NCI-H2029 (cell line): ENCODE measurements around the gene NT5DC1.

Experiments
- DNase-seq: peaks from one replicate; lab custom pipeline; 2025; lab: John Stamatoyannopoulos, UW

Gene NT5DC1

DNA sequence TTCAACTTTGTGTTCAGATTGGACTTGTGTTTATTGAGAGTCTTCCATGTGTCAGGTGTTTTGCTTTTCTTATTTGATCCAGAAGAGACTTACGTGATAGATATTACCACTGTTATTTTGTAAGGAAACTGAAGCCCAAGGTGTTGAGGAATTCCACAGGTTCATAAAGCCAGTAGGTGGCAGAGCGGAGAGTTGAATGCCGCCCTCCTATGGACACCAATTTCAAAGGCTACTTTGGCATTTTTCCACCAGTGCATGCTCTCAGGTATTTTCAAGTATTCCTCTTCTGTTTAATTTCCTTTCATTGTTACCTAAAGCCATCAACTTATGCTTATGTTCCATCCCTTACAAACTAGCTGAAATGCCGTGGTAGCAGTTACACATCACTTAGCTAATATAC is 39.3 kb downstream of the NT5DC1 start:
- DNase-seq, result peak; percentile 8

DNA sequence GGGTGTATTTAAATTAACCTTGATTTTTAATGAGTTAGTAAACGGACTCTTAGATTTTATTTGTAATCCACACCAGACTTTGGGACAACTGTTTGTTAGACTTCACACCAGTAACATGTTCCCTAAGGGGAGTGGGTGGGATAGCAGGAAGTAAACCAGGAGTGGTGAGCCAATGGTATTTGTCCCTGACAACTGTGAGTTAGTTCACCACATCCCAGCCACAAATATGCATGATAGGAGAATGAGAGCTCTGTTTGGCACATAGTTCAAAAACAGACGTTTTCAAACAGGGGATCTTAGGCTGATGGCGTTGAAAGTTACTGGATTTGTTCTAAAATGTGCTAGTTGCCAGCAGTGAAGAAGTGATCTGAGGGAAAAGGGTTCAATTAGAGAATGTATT is 44.0 kb downstream of the NT5DC1 start:
- no peak for DNase-seq

DNA sequence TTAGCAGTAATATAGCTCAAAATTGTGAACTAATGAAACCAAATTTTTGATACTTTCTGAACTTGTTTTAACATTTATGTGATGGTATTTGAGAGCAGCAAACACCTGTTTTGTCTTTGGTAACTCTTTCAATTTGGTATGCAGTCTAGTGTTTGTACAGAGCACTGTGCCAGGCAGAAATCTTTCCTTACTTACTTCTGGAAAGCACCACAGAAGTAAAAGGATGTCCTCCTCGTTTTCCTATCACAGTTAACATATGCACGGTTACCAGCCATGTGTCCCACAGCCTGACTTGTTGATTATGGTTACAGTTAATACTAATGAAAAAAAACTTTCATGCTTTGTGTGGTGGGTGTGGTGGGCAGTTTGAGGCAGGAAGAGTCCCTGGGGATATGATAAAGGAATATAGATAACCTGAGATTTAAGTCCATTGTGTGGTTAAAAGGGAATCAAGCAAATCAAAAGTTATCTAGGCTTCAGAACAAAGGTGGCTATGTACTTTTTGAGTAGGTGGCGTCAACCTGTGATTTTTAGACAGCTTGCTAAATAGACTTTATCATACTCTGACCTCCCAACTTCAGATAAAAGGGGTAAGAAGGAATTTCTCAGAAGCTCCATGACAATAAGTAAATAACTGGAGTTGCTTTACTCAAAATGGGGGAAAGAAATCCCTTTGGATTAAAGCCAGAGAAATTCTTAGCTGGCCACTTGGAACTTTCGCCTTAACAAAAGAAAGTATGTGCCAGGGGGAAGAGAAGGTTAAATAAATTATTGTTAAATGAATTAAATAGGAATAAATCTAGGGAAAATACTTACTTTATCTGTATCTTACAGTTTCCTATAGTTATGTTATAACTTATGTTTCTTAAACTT is 45.4 kb downstream of the NT5DC1 start:
- no peak for DNase-seq

GRCh38 chr6:116152620-116153019 is 52.0 kb downstream of the NT5DC1 start:
- no peak for DNase-seq

DNA sequence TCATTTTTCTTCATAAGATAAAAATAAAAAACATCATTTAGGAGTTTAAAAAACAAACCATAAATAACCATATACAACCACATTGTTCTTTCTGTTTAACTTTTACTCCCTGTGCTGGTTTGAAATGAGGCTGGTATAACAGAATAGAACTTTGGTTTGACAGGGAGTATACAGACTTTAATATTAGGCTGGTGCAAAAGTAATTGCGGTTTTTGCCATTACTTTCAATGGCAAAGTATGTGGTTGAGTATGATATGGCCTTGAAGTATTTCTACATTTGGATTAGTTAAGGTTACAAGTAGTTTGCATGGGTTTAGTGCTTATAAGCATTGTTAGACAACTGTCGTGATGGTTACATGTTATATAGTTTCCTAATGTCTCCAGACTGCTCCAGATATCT is 54.2 kb downstream of the NT5DC1 start:
- no peak for DNase-seq

DNA sequence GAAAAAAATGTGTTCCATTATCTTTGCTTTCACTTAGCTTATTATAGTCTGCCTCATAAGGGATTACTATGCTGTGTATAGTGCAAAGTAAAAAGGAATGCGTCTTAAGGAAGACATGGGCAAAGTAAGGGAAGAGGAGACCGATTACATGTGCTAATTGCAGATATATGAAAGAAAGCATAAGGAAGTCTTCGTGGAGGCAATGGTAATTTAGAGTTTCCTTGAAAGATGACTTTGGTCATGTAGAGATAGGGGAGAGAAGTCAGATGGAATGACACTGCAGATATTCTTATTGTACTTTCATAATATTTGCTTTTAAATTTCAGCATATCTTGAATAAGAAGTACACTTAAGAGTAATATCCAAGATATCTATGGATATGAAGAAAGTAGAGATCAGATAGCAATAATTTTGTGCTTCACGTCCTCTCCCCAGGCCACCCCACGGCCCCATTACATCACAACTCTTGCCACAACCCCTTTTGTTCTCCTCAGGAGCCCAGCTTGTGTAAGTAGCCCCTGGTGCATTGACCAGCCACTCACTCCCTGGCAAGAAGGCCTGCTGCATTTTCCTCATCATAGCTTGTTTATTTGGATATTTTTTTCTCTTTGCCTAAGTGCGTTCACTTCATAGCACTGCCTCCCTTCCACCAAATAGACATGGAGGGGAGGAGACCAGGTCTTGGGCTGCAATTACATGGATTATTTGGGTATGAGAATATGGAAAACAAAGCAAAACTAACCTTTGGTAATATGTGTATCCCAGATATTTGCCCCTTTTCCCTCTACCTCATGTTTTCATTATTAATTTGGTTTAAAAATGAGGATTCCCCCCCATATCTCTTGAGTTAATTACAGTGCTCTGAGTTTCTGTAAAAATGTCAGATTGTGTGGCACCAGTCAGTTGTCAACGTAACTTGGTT is 56.0 kb downstream of the NT5DC1 start:
- no peak for DNase-seq

DNA sequence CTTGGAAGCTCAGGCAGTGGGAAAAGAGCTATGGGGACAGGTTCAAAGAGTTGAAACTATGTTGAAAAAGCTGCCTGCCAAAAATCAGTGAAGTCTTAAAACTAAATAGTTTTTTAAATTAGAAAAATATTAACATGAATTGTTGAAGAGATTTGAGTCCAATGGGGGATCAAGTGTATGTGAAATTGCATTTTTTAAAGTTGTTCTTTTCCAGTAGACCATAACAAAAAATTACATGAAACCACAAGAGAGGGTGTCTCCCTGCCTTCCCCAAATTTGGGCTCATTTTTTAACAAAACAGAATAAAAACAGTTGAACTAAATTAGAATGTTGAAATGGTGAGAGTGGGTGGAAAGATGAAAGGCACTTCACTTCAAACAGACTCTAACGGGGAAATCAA is 56.7 kb downstream of the NT5DC1 start:
- no peak for DNase-seq

GRCh38 chr6:116158641-116159040 is 58.0 kb downstream of the NT5DC1 start:
- DNase-seq, result no peak

DNA sequence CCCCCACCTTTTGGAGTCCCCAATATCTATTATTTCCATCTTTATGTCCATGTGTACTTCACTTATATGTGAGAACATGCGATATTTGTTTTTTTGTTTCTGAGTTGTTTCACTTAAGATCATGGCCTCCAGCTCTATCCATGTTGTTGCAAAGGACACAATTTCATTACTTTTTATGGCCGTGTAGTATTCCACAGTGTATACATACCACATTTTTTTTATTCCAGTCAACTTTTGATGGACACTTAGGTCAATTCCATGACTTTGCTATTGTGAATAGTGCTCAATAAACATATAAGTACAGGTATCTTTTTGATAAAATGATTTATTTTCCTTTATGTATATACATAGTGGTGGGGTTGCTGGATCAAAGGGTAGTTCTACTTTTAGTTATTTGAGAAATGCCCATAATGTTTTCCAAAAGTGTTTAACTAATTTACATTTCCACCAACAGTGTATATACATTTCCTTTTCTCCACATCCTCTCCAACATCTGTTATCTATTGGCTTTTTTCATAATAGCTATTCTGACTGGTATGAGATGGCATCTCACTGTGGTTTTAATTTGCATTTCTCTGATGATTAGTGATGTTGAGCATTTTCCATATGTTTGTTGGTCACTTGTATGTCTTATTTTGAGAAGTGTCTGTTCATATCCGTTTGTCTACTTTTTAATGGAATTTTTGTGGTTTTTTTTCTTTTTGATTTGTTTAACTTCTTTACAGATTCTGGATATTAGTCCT is 59.3 kb downstream of the NT5DC1 start:
- DNase-seq, result no peak

DNA sequence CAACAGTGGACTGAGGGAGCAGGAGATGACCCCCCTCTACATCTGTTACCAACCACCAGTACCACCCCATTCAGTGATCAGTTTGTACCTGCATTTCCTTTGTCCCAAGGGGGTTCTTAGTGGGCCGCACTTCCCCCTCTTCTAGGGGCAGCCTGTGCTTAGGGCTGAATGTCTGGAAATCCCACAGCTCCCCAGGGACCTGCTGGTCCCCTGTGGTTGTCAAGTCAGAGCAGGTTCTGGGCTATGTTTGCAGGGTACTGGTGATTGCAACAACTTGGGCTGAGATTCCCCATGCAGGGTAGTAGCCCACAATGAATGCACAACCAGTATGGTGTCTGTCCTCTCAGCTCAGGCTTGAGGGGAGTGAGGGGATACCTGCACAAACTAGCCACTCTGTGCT is 64.9 kb downstream of the NT5DC1 start:
- DNase-seq, result no peak

GRCh38 chr6:116166369-116166768 is 65.7 kb downstream of the NT5DC1 start:
- no peak for DNase-seq

- DNase-seq, result no peak
Measured at GRCh38 chr6:116168148-116168547, 67.5 kb downstream of the NT5DC1 start.

DNA sequence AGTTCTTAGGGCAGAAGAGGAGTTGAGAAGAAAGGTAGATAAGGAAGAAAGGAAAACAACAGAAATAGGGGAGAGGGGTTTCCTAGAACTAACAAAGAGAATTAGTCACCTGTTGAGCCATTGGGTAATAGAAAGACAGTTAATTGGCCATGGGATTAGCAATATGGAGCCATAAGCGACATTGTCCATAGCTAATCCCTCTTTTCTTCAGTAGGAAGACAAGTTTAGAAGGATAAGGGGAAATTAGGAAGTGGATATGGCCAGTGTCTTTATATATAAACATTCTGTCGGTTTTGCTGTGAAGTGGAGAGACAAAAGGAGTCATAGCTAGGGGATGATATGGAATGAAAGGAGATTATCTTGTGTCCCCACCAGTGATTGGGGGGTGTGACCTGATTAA is 69.2 kb downstream of the NT5DC1 start:
- no peak for DNase-seq

GRCh38 chr6:116170358-116171057 is 69.9 kb downstream of the NT5DC1 start:
- DNase-seq, result no peak

- no peak for DNase-seq
Measured at GRCh38 chr6:116173928-116174327, 73.3 kb downstream of the NT5DC1 start.

GRCh38 chr6:116175344-116175743 is 74.7 kb downstream of the NT5DC1 start:
- no peak for DNase-seq

DNA sequence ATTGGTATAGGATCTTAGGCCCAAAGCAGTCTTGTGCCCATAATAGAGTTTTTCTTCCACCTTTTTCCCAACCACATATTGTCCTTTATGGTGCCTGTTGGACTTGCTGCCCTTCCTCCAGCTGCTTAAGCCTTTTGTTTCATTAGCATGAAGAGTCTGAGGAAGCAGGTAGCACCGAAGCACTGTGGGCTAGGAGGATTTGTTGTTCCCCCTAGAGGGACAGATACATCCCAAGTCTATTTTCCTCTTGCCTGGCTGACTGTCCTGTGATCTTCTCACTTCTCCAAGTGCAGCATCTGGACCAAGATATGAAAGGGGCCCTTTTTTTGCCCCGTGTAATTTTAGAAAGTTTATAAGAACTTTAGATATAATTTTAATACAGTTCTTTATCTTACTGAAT is 75.9 kb downstream of the NT5DC1 start:
- DNase-seq, result no peak

DNA sequence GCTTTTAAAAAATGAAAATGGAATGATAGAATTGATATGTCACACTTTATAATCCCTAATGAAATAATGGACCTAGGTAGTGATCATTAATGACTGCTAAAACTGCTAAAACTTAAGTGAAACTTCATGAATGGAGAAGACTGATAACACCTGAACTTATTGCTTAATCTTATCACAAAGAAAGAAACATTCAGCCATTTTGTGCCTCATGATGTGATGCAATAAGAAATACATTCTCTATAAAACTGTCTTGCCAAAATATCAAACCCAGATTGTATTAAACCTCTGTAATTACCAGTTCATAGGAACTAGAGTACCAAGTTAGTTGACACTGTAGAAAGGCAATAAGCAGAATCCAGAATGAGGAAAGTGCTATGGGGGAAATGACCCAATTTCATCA is 79.7 kb downstream of the NT5DC1 start:
- DNase-seq, result no peak

GRCh38 chr6:116189472-116189871 is 88.8 kb downstream of the NT5DC1 start:
- DNase-seq, result no peak

GRCh38 chr6:116190550-116190949 is 89.9 kb downstream of the NT5DC1 start:
- DNase-seq, result no peak

GRCh38 chr6:116191881-116192280 is 91.2 kb downstream of the NT5DC1 start:
- DNase-seq, result no peak

GRCh38 chr6:116192786-116193185 is 92.1 kb downstream of the NT5DC1 start:
- DNase-seq, result no peak
